Mucosa of descending colon (tissue), 3 donors: Measurements from ENCODE around the gene GHR. TPM values are rescaled to one million over a fixed set of nuclear protein-coding genes. Genes with fewer than 3 reads are reported as not detected.
A peak's percentile ranks its signal among the peaks of the same experiment; 100 is the strongest.

Source experiments
- ATAC-seq: fragments of 200-7000 bp; cut with Tn5 transposase; one replicate; pipeline ENCODE4 v1.9.1; 2020; ENCODE audit warnings: mild to moderate bottlenecking, moderate library complexity
- DNase-seq, 3 donors: peaks; one replicate each; pipeline ENCODE4 v3.0.0-alpha.2; 2020
- H3K36me3 ChIP-seq: fragments of 200-600 bp; one replicate; pipeline ENCODE4 v1.8.0; 2021; ENCODE audit warnings: low read depth, mild to moderate bottlenecking
- H3K4me1 ChIP-seq: fragments of 200-600 bp; one replicate; pipeline ENCODE4 v1.8.0; 2021; ENCODE audit warnings: low read depth, mild to moderate bottlenecking
- H3K4me3 ChIP-seq: fragments of 200-600 bp; one replicate; pipeline ENCODE4 v1.8.0; 2021; ENCODE audit warnings: mild to moderate bottlenecking
- H3K9me3 ChIP-seq: fragments of 200-600 bp; one replicate; pipeline ENCODE4 v1.8.0; 2021; ENCODE audit warnings: mild to moderate bottlenecking
- CTCF ChIP-seq: fragments of 200-600 bp; IDR thresholded peaks from one replicate; pipeline ENCODE4 v1.8.0; 2022; ENCODE audit warnings: antibody characterized with exemption, mild to moderate bottlenecking
- intact Hi-C, 2 donors: fragments of 100-400 bp; cut with DNase I in 1 of 2; cut with micrococcal nuclease in 1 of 2; formaldehyde crosslinking; loops; one replicate each; pipeline versions ENCODE4 v1.11.0 to v1.11.1; 2022; cut with DNase I, micrococcal nuclease
- total RNA-seq, 3 donors: library from RNA; stranded (reverse); fragmentation: NEBNext Ultra II Directional in 2 of 3; extraction: Animal tissue kit (Norgen Biotek cat#: 25700) in 2 of 3; gene quantifications; one replicate each; pipeline versions ENCODE4 v1.2.1 to v1.2.4, GENCODE V29; 2021 to 2023
- donor health status: DM: no; HTN: no; CAD: no; lungs with moderate emphysema.
- donor health status: DM: no; HTN: no; CAD: no.
- donor health status: DM: no; HTN: yes; CAD: no.

The GHR gene
- total RNA-seq, 3 donors from 2014 or later, result 8.7 to 10.3 (median 9.8) TPM

DNA sequence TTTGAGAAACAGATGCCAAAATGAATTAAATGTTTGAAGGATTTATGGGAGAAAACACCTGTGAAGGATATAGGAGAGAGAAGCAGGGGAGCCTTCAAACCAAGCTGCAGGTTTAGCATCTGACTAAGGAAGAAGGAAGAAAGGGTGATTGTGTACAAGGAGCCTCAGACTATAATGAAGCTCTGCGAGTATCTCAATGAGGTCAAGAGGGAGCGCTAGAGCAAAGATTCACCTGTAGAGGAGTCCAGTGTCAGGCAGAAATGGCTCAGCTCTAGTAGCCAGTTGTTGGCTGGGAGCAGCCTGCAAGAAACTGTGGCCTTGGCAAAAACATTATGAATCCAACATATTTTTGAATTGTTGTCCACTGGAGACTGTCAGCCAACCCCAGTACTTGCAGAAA is 20.0 kb upstream of the GHR start:
- H3K4me3 ChIP-seq, result no peak overlapping the region
- no peak for ATAC-seq
- no peaks in the 10 kb centered on the region for H3K9me3 ChIP-seq
- no peak for TF ChIP-seq CTCF
- no peak for DNase-seq
- intact Hi-C loops, result no loop called here
- H3K4me1 ChIP-seq, result no peaks in the 10 kb centered on the region
- H3K36me3 ChIP-seq, result no peaks in the 10 kb centered on the region

GRCh38 chr5:42404366-42404765 is 18.9 kb upstream of the GHR start:
- H3K4me3 ChIP-seq, result no peak overlapping the region
- no peak for ATAC-seq

DNA sequence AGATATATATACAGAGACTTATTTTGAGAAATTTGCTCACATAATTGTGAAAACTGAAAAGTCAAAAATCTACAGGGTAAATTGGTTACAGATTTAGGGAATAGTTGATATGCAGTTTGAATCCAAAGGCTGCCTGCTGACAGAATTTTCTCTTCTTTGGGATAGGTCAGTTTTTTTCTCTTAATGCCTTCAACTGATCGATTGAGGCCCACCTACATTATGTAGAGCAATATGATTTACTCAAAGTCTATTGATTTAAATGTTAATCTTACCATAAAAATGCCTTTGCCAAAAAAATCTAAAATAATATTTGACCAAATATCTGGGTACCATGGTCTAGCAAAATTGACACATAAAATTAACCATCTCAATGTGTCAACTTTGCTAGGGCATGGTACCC is 3.9 kb upstream of the GHR start:
- TF ChIP-seq CTCF, result no peak
- intact Hi-C loops, result no loop called here
- Histone ChIP-seq H3K4me1 (no peaks in the 10 kb centered on the region), H3K36me3 (no peaks in the 10 kb centered on the region), H3K4me3 (no peak overlapping the region), H3K9me3 (no peaks in the 10 kb centered on the region)
- DNase-seq, result no peak
- no peak for ATAC-seq

More at GRCh38 chr5:42404366-42404765, 18.9 kb upstream of the GHR start:
- intact Hi-C loops, result no loop called here
- H3K9me3 ChIP-seq, result no peaks in the 10 kb centered on the region
- TF ChIP-seq CTCF, result no peak
- H3K36me3 ChIP-seq, result no peaks in the 10 kb centered on the region
- H3K4me1 ChIP-seq, result no peaks in the 10 kb centered on the region
- DNase-seq, result no peak

GRCh38 chr5:42422656-42423280 is 471 bp upstream of the GHR start:
- Histone ChIP-seq H3K4me1 (no peaks in the 10 kb centered on the region), H3K4me3 (no peak overlapping the region), H3K36me3 (no peaks in the 10 kb centered on the region), H3K9me3 (no peaks in the 10 kb centered on the region)
- no peak for DNase-seq
- ATAC-seq, result peak; percentile 2
- intact Hi-C loops, result no loop called here
- TF ChIP-seq CTCF, result no peak

DNA sequence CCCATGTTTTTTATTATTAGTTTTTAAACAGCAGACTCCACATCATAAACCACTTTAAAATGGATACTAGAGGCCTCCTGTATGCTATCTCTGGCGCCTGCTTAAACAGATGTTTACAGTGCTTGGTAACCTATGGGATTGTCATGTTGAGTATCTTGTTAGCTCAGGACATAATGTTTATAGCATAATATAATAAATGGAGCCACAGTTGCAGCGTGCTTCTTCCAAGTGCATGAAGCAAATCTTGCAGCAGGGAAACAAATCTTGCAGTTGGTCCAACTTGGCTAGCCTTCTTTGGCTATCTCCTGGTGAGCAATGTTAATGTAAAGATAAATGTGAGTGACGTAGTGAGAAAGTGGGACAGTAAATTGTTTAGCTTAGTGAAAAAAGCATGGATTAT is 2.8 kb downstream of the GHR start:
- ATAC-seq, result no peak
- H3K9me3 ChIP-seq, result no peaks in the 10 kb centered on the region
- no peaks in the 10 kb centered on the region for H3K4me1 ChIP-seq
- no peak for TF ChIP-seq CTCF
- no peaks in the 10 kb centered on the region for H3K36me3 ChIP-seq
- intact Hi-C loops, result no loop called here
- H3K4me3 ChIP-seq, result no peak overlapping the region
- DNase-seq, result no peak

DNA sequence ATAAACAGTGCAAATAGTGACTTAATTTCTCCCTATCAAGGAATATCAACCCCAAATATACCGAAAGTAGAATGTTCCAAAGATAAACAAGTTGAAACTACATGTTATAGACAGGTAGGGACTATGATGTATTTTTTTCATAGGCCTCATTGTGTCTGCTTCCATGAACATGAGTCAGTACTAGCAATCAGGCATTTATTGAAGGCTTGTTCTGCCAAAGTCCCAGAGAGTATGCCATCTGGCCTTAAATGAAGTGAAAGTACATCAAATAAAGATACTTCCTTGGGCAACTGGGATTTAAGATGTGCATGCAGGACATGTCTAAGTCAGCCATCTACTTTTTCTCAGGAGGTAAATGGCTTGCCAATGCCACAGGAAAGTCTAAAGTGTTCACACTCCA is 6.5 kb downstream of the GHR start:
- intact Hi-C loops, result no loop called here
- H3K4me1 ChIP-seq, result no peaks in the 10 kb centered on the region
- DNase-seq (no peak), ATAC-seq (peak; percentile 74)
- H3K4me3 ChIP-seq, result no peak overlapping the region
- no peak for TF ChIP-seq CTCF
- no peaks in the 10 kb centered on the region for H3K36me3 ChIP-seq
- no peaks in the 10 kb centered on the region for H3K9me3 ChIP-seq
